ES-I3 (cell line): Measurements from ENCODE around the gene GPER1.

Experiments
- H3K36me3 ChIP-seq: 2 replicates; pipeline ENCODE4 v1.6.1; 2013; ENCODE audit warnings: mild to moderate bottlenecking, low read length, control low read depth, moderate library complexity; ENCODE audit not compliant: insufficient read depth
- H3K4me1 ChIP-seq: 2 replicates; pipeline ENCODE4 v1.6.1; 2013; ENCODE audit warnings: mild to moderate bottlenecking, control low read depth, low read length; ENCODE audit not compliant: insufficient read depth
- H3K9ac ChIP-seq: 2 replicates; pipeline ENCODE4 v1.6.1; 2013; ENCODE audit warnings: low read depth, mild to moderate bottlenecking, low read length, moderate library complexity
- H3K9me3 ChIP-seq: 2 replicates; pipeline ENCODE4 v1.6.1; 2013; ENCODE audit warnings: mild to moderate bottlenecking, low read length, moderate library complexity; ENCODE audit not compliant: control insufficient read depth, insufficient read depth

GPER1 gene

DNA sequence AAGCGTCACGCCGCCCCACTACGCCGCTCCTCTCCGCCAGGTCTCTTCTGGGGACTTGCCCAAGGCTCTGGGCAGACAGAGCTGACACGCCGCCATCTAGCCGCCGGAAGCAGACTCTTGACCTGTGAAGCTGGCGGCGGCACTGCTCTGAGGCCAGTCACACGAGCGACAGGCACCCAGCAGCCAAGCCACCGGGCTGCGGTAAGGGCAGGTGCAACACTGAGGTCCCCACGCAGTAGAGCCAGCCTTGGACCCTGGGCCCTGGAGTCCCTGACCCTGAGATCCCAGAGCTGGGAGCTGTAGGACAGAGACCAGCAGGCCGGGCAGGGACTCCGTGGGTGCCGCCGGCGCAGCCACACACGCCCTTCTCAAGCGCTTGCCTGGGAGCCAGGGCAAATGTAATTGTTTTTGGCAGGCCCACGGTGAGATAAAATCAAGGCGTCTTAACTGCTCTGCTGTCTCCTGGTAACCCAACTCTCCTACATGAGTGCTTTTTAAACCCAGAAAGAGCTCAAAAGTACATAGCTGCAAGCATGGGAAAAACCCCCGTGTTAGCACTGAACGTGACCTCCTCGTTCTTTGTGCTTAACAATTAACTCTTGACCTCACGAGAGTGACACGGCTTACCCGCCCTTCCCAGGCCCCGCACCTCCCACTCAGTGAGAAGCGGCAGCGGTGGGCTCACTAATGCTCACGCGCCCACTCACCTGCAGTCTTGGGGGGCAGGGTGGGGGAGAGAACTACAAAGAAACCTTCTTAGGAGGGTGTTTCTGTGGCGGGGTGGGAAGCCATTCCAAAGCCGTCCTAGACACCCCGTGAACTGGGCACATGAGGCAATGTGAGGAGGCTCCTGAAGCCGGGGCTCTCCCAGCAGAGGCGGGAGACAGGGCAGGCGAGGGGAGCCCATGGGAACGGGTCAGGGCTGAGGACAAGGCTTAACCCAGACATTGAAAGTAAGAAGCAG is 8.5 kb downstream of the GPER1 start:
- no peaks in the 10 kb centered on the region; the same call in 1 of the 2 replicates for H3K4me1 ChIP-seq
- no peaks in the 10 kb centered on the region for H3K9me3 ChIP-seq
- 0 out of 2 replicates have a peak, but pooled peaks cover 4% of the 10 kb centered on the region for H3K36me3 ChIP-seq
- no peak overlapping the region for H3K9ac ChIP-seq

DNA sequence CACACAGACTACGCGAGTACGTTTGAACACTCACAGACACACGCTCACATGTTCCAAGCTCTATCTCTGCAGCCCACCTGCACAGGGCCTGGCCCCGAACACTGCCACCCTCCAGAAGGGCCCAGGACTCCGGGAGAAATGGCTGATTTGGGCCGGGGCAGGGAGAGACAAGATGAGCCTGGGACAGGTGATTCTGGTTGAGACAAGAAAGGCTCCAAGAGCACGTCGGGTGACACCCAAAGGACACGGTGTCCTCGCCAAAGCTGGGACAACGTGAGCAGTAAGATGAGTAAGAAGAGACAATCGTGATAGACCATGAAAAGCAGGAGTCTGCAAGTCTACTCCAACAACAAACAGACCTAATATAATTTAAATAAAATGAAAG is 9.2 kb downstream of the GPER1 start:
- Histone ChIP-seq H3K9ac (no peak overlapping the region), H3K9me3 (no peaks in the 10 kb centered on the region), H3K4me1 (no peaks in the 10 kb centered on the region; the same call in 1 of the 2 replicates), H3K36me3 (0 out of 2 replicates have a peak, but pooled peaks cover 4% of the 10 kb centered on the region)

DNA sequence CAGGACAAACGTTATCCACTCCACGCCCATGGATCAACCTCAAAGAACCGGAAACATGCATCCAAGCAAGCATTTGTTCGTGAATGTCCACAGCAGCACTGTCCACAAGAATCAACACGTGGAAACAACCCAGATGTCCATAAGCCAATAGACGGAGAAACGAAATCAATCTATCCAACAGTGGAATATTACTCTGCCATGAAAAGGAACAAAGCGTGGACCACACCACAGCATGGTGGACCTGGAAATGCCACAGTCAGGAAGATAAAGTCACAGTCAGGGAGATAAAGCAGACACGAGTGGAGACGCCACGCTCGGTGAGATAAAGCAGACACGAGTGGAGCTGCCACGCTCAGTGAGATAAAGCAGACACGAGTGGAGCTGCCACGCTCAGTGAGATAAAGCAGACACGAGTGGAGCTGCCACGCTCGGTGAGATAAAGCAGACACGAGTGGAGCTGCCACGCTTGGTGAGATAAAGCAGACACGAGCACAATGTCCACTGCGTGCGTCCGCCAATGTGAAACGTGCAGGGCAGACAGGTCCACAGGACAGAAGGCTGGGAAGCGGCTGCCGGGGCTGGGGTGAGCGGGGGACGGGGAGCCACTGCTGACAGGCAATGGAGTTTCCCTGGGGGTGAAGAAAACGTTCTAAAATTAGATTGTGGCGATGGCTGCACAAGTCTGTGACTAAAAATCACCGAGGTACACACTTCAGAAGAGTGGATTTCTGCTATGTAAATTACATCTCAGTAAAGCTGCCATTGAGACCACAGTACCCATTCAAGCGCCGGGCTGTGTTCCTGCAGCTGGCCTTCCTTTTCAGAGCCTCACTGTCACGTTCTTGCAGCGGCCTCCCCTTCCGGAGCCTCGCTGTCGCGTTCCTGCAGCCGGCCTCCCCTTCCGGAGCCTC is 10.6 kb downstream of the GPER1 start:
- no peak overlapping the region for H3K9ac ChIP-seq
- no peaks in the 10 kb centered on the region for H3K9me3 ChIP-seq
- H3K4me1 ChIP-seq, result no peaks in the 10 kb centered on the region; the same call in 1 of the 2 replicates
- 0 out of 2 replicates have a peak, but pooled peaks cover 4% of the 10 kb centered on the region for H3K36me3 ChIP-seq

DNA sequence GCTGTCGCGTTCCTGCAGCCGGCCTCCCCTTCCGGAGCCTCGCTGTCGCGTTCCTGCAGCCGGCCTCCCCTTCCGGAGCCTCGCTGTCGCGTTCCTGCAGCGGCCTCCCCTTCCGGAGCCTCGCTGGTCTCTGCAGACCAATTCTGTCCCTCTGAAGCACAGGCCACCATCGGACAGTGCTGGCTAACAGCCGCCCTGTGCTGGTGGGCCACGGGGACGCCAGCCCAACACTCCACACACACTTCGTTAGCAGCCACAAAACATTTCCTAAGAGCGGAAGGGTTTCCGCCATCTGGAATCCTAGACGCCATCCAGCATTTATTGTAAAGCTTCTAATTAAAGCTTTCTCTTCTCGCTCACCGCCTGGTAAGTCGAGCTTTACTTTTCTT is 11.2 kb downstream of the GPER1 start:
- H3K9ac ChIP-seq, result no peak overlapping the region
- H3K9me3 ChIP-seq, result no peaks in the 10 kb centered on the region
- H3K36me3 ChIP-seq, result 0 out of 2 replicates have a peak, but pooled peaks cover 4% of the 10 kb centered on the region
- H3K4me1 ChIP-seq, result no peaks in the 10 kb centered on the region; the same call in 1 of the 2 replicates

DNA sequence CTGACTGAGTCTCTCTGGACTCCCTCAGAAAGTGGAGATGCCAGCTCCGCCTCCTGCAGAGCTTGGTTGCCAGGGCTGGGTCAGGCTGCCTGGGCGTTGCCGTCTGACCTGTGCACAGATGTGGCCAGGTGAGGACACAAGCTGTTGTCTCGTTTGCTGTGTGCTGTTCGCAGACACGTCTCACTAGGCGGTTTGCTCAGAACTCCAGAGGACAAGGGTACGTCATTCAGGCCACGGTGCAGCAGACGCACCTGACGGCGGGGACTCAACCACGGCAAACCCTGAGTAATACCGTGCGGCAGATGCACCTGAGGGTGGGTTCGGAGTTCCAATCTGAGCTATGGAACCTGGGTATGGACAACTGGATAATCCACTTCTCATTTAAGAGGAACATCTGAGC is 11.7 kb downstream of the GPER1 start:
- Histone ChIP-seq H3K9me3 (no peaks in the 10 kb centered on the region), H3K9ac (no peak overlapping the region), H3K36me3 (0 out of 2 replicates have a peak, but pooled peaks cover 4% of the 10 kb centered on the region), H3K4me1 (no peaks in the 10 kb centered on the region; the same call in 1 of the 2 replicates)

DNA sequence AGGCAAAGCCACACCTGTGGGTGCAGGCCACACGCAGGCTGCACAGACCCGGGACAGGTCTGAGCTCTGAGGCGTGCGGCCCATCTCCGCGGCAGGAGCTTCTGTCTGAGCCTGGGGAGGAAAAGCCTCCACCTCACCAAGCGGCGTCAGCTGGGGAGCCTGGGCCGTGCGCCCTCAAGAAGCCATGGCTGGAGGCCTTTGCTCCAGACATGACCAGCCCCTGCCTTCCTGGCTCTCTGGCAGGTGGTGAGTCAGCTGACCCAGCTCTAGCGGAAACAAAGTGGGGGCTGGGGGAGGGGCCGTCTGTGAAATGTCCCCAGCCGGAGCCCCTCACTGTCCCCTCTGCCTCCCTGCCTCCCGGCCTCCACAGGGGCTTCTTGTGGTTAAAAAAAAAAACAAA is 12.5 kb downstream of the GPER1 start:
- no peak overlapping the region for H3K9ac ChIP-seq
- H3K36me3 ChIP-seq, result 0 out of 2 replicates have a peak, but pooled peaks cover 4% of the 10 kb centered on the region
- H3K4me1 ChIP-seq, result no peaks in the 10 kb centered on the region; the same call in 1 of the 2 replicates
- H3K9me3 ChIP-seq, result no peaks in the 10 kb centered on the region

DNA sequence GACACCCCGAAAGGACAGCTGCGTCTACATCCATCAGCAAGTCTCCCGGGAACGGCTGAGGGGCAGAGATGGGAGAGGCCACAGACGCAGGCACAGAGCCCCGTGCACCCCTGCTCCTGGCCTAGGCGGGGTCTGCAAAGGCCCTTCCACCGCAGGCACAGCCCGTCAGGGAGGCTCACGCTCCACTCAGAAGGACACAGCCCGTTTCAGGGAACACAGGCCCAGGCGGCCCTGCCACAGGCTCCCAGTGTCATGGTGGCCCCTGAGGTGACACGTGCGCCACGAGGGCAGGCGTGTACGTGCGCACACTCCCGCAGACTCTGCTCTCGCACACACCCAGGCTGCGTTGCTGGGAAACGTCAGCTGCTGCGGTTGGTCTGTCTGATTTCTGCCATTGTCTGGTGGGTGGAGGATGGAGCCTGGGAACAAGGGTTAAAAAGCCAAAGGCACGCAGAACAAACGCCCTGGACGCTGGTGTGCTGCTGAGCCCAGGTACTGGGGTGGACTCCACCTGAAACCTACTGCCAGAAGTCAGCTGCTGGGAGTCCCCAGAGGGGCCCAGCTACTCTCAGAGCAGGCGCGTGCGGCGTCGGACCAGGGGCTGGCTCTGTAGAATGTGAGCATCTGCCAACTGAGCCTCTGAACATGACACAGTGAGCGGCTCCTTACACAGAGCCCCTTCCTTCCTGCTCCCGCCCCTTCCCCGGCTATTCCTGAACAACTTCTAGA is 13.1 kb downstream of the GPER1 start:
- Histone ChIP-seq H3K9ac (no peak overlapping the region), H3K4me1 (no peaks in the 10 kb centered on the region; the same call in 1 of the 2 replicates), H3K9me3 (no peaks in the 10 kb centered on the region), H3K36me3 (0 out of 2 replicates have a peak, but pooled peaks cover 6% of the 10 kb centered on the region)

DNA sequence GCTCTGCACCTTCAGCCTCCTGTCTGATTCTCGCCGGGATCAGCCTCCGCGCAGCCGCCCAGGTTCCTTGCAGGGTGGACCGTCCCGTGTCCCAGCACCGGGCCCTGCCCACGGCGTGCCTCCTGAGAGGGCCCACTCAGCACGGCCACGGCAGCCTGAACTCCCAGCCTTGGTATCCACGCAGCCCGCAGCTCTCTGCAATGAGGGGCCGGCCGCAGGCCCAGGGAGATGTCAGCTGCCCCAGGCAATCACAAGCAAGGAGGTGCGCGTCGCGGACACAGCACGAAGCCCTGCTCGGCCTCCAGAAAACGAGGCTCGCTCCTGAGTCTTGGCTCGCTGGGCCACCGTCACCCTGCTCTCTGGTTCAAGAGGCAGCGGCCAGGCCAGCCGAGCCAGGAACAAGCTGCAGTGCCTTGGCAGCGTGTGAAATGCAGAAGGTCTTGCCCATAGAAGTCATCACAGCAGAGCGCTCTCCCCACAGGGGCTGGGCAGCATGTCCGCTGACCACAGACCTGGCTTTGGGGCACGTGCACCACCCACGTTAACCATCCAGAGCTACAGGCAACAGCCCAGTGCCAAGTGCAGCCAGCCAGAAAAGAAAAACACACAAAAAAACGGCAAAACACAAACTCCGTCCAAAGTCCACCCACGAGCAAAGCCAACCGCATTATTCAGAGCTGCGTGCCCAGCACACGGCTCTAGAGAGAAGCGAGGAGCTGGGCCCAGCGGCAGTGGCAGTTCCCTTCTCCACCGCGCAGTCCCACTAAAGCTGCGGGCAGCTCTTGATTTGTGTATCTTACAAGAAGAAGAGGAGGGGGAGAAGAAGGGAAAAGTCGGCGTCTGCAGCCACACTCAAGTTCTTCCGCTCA is 13.9 kb downstream of the GPER1 start:
- Histone ChIP-seq H3K36me3 (0 out of 2 replicates have a peak, but pooled peaks cover 6% of the 10 kb centered on the region), H3K9me3 (no peaks in the 10 kb centered on the region), H3K9ac (no peak overlapping the region), H3K4me1 (no peaks in the 10 kb centered on the region; the same call in 1 of the 2 replicates)

DNA sequence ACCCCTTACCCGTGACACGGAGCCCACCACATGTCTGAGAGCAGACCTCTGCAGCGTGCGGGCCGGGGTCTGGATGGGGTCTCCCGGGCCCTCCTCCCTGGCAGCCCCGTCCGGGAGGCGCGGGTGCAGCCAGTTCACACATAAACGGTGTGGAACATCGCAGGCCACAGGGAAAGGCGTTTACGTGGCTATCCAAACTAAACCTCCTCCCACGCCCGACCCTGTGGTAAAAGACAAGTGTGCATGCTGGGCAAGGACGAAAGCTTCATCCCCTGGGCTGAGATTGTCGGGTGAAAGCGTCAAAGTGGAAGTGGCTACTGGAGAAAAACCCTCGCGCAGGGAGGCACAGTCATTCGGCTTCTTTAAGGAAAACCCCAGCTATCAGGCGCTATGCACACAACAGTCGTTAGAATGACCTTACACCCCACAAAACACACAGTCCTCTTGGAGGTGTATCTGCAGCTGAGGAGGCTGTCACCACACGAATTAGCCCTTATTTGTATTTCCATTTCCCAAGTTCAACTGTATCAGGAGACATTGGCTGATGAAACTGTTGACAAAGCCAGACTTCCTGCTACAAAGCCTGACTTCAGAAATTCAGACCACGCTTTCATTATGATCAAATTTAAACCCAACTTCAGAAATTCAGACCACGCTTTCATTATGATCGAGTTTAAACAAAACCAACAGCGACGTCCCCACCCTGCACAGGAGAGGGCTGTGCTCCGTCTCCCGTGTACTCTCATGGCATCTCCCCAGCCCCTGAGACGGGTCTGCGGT is 15.3 kb downstream of the GPER1 start:
- H3K9ac ChIP-seq, result no peak overlapping the region
- H3K4me1 ChIP-seq, result no peaks in the 10 kb centered on the region; the same call in 1 of the 2 replicates
- H3K36me3 ChIP-seq, result 0 out of 2 replicates have a peak, but pooled peaks cover 4% of the 10 kb centered on the region

DNA sequence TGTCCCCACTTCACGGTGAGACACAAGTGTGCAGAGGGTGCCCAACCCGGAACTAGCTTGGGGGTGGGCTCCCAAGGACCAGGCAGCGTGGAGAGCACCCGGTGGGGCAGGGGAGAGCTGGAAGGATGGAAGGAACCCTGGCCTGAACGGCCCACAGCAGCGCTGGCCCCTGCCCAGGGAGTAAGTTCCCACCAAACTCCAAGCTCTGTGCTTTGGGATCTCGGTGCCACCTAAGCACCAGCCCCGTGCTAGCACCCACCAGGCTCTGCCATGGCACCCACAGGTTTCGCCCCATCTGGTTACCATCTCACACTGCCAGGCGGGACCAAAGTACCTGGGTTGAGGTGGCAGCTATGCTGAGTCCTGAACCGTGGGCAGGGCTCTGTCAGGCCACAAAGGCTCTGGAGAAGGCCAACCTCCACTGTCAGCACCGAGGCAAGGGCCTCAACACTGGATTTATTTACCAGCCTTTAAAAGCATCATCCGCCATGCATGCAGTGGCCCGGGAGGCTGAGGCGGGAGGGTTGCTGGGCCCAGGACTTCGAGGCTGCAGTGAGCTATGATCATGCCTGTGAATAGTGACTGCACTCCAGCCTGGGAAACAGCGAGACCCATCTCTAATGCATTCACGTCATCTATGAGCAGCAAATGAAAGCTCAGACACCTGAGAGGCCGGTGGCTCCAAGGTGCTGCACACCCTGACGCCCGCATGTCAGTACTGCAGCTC is 16.0 kb downstream of the GPER1 start:
- Histone ChIP-seq H3K9ac (no peak overlapping the region), H3K4me1 (no peaks in the 10 kb centered on the region; the same call in 1 of the 2 replicates), H3K36me3 (0 out of 2 replicates have a peak, but pooled peaks cover 2% of the 10 kb centered on the region), H3K9me3 (no peaks in the 10 kb centered on the region)

More for the DNA sequence above, 15.3 kb downstream of the GPER1 start:
- no peaks in the 10 kb centered on the region for H3K9me3 ChIP-seq

DNA sequence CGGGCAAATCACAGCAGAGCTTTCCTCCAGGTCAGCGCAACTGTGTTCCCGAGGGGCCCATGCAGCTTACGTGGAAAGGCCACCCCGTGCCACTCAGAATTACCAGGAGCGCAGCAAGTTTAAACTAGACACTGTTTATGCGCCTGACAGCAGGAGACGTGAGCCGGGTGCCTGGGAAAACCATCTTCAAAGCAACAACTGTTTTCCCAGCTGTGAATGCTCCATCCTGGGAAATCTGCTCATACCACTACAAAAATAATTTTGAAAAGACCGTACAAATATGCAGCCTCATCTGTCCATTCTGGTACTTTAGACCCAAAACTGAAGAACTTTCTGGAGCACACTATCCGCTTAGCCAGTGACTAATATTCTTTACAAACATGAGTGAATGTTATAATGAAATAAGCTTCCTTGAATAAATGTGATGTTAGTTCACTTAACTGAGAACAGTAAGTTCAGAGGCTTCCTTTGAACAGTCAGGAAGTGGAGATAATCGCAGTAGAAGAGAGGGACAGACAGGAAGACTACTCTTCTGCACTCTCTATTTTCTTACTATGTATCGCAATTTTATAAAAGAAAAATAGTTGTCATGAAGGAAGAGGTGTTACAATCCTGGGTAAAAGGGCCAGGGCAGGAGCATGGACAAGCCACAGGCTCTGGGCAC is 16.7 kb downstream of the GPER1 start:
- Histone ChIP-seq H3K9ac (no peak overlapping the region), H3K4me1 (no peaks in the 10 kb centered on the region; the same call in 1 of the 2 replicates), H3K9me3 (no peaks in the 10 kb centered on the region), H3K36me3 (0 out of 2 replicates have a peak, but pooled peaks cover 2% of the 10 kb centered on the region)
